Spleen (tissue), 7 donors: Measurements from ENCODE around the gene GRHPR.

ENCODE experiments used
- POLR2AphosphoS5 ChIP-seq, 3 donors: sonication (generic); formaldehyde crosslinking; IDR thresholded peaks; one replicate each; pipeline ENCODE4 v1.5.1; 2017; ENCODE audit warnings: antibody characterized with exemption in 3 of 3
- TF ChIP-seq, protein P1 (sequence below), 11 experiments: fragments of 200-600 bp in 7 of 11; fragments of 450-650 bp in 4 of 11; sonication (generic) in 4 of 11; IDR thresholded peaks in 8 of 11; conservative IDR thresholded peaks in 3 of 11; 1 replicate in 7 of 11; 2 replicates in 4 of 11; pipeline versions ENCODE4 v1.4.0 to v1.8.0; 2016 to 2021; ENCODE audit warnings: antibody characterized with exemption in 11 of 11, inconsistent platforms in 4 of 11, mild to moderate bottlenecking in 1 of 11
- donor health status: DM: no; HTN: no; CAD: no; lungs with moderate emphysema.
- donor health status: DM: no; HTN: no; CAD: no.
- donor health status: DM: no; HTN: no; CAD: no.

DNA sequence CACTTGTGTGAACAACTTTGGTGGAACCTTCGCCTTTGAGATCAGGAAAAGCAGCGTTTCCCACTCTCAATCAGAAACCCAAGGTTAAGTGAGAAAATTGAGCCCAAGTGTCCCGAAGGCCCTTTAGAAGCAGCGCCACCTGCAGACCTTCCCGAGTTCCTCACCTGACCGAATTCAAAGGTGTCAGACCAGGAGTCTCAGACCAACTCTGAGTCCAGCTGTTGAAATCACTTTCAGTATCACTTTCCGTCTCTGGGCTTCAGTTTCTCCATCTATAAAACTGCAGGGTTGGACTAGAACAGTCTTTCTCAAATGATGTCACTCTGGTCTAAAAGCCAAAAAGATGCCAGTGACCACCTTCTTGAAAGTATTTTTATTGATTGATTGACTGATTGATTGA lies 31.7 kb upstream of the GRHPR start:
- TF ChIP-seq, protein P1, sequence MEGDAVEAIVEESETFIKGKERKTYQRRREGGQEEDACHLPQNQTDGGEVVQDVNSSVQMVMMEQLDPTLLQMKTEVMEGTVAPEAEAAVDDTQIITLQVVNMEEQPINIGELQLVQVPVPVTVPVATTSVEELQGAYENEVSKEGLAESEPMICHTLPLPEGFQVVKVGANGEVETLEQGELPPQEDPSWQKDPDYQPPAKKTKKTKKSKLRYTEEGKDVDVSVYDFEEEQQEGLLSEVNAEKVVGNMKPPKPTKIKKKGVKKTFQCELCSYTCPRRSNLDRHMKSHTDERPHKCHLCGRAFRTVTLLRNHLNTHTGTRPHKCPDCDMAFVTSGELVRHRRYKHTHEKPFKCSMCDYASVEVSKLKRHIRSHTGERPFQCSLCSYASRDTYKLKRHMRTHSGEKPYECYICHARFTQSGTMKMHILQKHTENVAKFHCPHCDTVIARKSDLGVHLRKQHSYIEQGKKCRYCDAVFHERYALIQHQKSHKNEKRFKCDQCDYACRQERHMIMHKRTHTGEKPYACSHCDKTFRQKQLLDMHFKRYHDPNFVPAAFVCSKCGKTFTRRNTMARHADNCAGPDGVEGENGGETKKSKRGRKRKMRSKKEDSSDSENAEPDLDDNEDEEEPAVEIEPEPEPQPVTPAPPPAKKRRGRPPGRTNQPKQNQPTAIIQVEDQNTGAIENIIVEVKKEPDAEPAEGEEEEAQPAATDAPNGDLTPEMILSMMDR (IDR thresholded peaks at IDR 0.05 in 8 of 11, conservative IDR thresholded peaks at IDR 0.05 in 3 of 11) = peak in 9 of 11 experiments; percentile 20 to 62 (median 46)
- TF ChIP-seq POLR2AphosphoS5 (IDR thresholded peaks at IDR 0.05) = no peak
